Esophagus muscularis mucosa (tissue), 4 donors: ENCODE data around the gene RAB3A.

Experiments
- CTCF ChIP-seq, 3 experiments: fragments of 200-600 bp in 2 of 3; fragments of 450-650 bp in 1 of 3; sonication (generic) in 2 of 3; IDR thresholded peaks; one replicate each; pipeline ENCODE4 v1.5.1; 2017 to 2019; ENCODE audit warnings: antibody characterized with exemption in 3 of 3, mild to moderate bottlenecking in 2 of 3, moderate library complexity in 1 of 3
- EP300 ChIP-seq: sonication (generic); formaldehyde crosslinking; IDR thresholded peaks from one replicate; pipeline ENCODE4 v1.6.1; 2017; ENCODE audit warnings: antibody characterized with exemption
- POLR2A ChIP-seq: fragments of 450-650 bp; IDR thresholded peaks from one replicate; pipeline ENCODE4 v1.6.1; 2017; ENCODE audit warnings: antibody characterized with exemption, moderate library complexity, mild to moderate bottlenecking, low read depth
- POLR2AphosphoS5 ChIP-seq, 2 donors: sonication (generic); formaldehyde crosslinking; IDR thresholded peaks; one replicate each; pipeline ENCODE4 v1.6.1; 2017; ENCODE audit warnings: antibody characterized with exemption in 2 of 2

GRCh38 chr19:18161636-18162002 lies 42.2 kb downstream of the RAB3A start:
- no peak for TF ChIP-seq CTCF (IDR thresholded peaks at IDR 0.05)
- no peak for TF ChIP-seq POLR2AphosphoS5 (IDR thresholded peaks at IDR 0.05)
- TF ChIP-seq EP300: no peak
- no peak for TF ChIP-seq POLR2A
